ENCODE results near the gene SMG6.
"Not testable (repeated sequence)": the region's sequence is repeated elsewhere in the genome, so short reads cannot be mapped to it uniquely, and the experiment has no call there.

Gene SMG6

DNA sequence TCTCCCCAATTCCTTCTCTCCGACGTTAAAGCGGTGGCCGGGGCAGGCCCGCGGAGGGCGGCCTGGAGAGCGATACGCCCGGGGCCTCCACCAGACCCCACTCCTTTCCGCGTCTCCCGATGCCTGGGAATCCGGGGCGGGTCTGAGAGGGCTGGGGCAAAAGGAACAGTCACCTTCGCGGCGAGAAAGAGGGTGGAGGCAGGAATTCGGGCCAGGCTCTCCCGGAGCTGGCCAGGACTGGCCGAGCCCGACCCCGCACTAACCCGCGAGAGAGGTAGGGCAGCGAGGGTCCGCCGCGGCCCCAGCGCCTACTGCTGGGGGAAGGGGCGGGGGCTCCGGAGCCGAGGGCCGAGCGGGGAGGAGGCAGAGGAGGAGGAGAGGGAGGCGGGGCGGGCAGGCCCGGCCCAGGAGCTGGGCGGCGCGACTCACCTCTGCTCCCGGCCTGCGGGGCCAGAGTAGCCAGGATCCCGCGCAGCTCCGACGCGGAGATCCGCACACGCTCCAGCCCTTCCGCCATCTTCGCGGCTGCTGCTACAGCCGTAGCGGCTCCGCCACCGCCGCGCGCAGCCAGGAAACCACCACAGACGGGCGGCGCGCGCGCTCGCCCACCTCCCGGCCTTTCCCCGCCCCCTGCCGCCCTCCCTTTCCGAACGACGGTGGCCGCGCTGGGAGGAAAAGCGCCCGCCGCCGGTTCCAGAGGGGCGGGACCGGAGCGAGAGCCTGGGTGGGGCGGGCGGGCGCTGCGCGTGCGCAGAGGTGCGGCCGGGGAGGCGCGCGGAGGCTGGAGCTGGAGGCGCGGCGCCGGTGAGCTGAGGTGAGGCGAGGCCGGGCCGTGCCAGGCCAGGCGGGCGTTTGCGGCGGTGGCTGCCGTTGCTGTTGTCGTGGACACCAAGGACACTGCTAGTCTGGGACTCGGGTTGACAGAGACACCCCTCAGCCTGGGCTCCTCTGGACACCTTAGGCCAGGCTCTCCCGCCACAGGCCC, at the start of gene SMG6, which contains the start of gene SRR:
TSS of gene SMG6 (minus strand) at position 582 of the 985 bp plus-strand sequence. CDS start at position 517, 65 bp downstream.
TSS of gene SRR (plus strand) at position 747 of the 985 bp plus-strand sequence. CDS start 11,611 bp downstream, outside the sequence.
- peak; percentile 83 for DNase-seq (ENCODE audit: low spot score)

DNA sequence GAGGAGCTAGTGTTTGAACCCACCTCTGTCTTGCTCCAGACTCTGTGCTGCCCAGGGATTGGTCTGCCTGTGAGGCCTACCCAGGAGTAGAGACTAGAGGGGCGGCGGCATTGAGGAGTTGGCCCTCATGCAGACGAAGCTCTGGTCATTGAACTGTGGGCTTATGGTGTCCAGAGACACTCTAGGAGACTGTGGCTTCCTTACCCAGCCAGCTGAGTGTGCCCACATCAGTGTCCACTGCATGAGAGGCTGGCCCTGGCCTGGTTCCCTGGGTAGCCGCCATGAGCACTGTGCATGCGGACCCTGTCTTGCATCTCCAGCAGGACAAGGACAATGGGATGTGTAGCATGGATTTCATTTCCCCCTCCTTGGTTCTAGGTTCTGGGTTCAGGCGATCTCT, 47.7 kb upstream of the SMG6 start:
- DNase-seq (ENCODE audit: low spot score) = no peak

DNA sequence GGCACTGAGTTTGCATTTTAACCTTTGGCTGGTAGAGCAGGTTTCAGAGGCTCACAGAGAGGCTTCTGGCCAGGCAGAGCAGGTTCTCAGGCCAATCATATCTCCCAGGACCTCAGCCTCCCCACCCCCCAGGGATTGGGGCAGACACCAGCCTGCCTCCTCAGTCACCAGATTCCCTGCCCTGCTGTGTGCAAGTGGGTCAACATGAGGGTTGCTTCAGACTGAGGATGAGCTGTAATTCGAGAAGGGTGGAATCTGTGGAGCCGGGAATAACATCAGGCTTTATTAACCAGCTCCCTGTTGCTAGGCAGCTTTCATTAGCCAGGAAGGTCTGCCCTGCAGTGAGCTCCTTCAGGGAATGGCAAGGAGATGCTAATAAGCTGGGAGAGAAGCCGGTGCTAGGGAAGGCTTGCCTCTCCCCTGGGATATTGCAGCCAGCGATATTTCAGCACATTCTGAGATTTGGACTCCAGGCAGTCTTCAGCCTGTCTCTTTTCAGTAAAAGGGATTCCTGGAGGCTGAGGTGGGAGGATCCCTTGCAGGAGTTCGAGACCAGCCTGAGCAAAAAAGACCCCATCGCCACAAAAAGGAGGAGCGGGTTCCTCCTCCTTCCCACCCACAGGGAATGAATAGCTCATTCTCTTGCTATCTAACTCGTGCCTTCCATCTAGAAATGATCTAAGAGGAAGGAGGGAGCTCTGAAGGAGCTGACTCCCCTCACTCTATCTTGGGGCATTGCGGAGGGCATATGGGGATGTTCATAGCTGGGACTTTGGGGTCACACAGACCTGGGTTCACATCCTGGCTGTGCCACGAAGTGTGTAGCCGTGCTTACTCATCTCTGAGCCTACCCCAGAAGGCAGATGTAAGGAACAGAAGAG, 44.5 kb upstream of the SMG6 start:
- DNase-seq (ENCODE audit: low spot score) = no peak

DNA sequence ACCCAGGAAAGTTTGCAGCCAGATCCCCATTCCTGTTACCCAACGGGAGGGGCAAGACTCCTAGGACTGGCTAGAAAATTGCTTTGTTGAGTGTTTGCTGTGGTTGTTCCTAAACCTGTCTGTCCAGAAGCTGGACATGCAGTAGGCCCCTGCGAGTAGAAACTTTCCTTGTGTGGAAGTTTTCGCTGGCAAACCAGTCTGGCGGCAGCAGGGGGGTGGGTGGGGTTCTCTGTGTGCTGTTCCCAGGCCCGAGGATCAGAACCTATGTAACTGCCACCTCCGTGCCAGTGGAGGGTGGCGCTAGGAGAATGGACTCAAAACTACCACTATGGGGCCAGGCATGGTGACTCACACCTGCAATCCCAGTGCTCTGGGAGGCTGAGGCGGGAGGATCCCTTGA, 42.9 kb upstream of the SMG6 start:
- no peak for DNase-seq (ENCODE audit: low spot score)

DNA sequence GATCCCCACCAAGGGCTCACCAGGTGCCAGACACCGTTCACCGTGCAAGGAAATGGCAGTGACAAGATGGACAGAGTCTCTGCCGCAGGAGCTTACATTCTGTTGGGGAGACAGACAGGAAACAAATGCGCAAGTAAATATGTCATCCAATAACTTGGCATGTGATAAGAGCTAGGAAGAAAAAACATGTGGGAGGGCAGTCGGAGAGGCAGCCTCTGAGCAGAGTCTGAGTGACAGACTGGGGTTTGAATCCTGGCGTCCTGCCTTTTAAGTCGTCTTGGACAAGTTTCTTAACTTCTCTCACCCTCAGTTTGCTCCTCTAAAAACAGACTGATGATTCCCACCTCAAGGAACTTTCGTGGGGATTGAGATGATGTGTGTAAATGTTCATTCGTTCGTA, 40.9 kb upstream of the SMG6 start:
- no peak for DNase-seq (ENCODE audit: low spot score)

DNA sequence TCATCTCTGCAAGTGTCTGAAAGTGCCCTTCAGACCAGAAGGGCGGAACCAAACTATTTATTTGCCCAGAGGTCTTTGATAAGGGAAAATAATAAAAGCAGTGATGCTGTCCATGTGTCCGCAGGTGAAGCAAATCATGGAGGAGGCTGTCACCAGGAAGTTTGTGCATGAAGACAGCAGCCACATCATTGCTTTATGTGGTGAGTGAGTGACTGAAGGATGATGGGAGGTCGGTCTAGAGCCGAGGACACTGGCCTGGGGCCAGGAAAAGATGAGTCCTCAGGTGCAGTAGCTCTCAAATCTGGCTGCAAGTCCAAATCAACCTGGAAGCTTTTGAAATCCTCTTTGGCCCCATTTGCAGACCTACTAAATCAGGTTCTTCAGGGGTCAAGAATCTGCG, 39.8 kb upstream of the SMG6 start:
- no peak for DNase-seq (ENCODE audit: low spot score)

DNA sequence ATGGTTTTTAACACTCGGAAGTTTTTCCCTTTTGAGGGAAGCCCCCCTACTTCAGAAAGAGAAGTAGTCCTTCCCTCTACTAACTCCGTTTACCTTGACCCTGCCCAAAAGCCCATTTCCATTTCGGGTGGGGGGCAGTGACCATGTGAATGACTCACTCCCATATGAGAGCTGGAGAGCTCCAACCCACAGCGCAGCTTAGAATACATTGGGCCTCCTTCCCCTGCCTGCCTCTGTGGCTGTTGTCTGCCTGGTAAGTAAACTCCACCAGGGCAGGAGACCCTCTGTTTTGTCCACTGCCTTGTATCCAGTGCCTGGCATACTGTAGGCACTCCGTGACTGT, 34.7 kb upstream of the SMG6 start:
- DNase-seq (ENCODE audit: low spot score) = no peak

DNA sequence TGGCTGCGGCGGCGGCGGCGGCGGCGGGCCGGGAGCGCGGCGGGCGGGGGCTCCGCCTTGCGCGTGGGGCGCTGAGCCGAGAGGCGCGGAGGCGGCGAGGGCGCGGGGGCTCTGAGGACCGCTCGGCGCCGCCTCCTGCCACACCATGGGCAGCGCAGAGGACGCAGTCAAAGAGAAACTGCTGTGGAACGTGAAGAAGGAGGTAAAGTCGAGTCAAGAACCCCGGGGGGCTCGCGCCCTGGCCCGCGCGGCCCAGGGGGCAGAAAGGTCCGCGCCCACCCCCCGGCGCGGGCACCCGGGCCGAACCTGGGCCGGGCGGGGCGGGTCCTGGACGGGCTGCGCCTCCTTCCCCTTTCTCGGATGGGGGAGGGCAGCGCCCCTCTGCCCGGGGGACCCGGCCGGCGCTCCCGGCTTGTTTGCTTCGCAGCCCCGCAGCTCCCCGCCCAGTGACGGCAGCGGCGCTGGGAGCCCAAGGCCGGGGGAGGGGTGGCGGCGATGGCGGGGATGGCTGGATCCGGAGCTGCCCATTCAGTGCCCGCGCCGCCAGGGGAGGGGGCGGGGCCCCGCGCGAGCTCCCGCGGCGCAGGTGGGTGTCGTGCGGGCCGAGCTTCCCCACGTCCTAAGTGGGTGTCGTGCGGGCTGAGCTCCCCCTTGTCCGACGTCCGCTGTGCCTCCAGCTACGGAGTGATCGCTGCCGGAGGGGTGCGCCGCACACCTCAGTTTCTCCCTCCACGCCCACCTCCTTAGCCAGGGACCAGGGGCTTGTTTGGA, 34.1 kb upstream of the SMG6 start:
- peak; percentile 37 for DNase-seq (ENCODE audit: low spot score)

DNA sequence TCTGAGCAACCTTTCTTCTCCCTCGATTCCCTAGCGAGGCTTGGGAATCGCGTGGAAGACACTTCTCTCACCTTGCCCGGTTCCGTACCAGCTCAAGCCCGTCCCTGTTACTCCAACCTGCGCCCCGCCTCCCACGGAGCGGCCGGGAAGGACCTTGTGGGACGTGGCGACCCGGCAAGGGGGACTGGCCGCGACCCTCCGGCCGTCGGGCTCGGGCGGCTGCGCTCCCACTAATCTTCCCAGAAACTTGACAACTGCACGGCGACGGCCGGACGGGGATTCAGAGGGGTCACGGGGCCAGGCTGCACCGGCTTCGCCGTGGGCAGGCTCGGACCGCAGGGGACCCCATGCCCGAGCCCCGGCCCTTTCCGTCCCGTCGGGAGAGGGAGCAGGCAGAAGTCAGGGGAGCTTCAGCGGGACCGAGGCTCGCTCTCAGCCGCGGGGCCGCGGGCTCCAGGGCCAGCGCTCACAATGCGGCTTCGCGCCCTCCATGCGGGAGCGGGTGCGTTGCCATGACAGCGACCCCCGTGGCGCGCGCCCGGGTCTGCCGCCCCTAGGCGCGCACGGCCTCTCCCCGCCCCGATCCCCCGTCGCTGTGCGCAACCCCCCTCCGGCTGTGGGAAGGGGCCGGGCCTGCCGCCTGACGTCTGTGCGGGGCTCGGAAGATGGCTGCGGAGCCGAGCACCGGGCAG, 33.4 kb upstream of the SMG6 start, which contains the start of gene SGSM2:
TSS of gene SGSM2 (plus strand) at position 650 of the 692 bp plus-strand sequence. CDS start 188 bp downstream, outside the sequence.
- DNase-seq (ENCODE audit: low spot score) = peak; percentile 59

DNA sequence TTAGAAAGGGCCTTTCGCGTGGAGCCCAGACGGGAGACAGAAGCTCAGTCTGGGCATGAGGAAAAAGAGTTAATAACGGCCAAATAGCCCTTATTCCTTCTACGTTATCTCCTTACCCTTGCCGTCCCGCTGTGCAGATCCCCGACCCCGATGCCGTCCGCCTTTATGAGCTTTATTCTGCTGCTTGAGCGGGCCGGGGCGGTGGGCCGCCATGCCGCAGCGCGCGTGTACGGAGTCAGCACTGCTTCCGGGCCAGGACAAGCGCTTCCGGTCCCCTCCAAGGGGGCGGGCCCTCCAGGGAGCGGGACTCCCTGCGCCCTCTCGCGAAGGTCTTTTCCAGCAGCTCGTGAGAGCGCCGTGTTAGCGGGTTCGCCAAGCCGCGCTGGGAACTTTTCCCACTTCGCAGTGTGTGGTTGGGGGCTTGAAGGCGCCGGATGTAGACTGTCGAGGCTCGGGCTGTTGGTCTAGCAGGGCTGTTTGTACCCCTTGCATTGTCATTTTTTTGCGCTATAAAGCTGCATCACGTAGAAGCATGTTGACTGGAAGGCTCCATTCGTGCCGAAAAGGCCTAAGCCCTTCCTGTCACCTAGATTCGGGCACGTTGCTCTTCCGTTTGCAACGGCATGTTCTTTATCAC, 32.7 kb upstream of the SMG6 start, which contains the start of gene TSR1:
TSS of gene TSR1 (minus strand) at position 243 of the 637 bp plus-strand sequence. CDS start at position 213, 30 bp downstream.
- DNase-seq (ENCODE audit: low spot score) = peak; percentile 85

DNA sequence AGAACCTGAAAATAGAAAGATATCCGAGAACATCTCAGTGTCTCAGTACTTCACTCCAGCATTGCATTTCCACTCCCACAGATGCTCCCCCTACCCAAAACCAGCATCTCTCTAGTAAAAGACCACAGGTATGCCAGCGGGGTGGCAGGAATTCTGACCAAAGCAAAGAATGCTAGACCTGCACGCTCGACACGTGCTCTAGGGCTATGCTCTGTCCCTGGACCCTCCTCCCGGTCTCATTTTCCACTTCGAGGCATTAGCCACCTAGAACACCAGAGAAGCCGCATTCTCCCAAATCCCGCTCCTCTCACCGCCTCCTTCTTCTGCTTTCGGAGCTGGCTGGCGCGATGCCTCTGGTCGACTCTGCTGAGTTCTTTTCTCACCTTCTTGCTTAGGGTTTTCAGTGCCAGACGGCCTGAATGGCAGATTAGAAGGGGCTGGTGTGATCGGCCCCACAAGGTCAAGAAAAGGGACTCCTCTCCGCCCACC, 32.2 kb upstream of the SMG6 start:
- no peak for DNase-seq (ENCODE audit: low spot score)

DNA sequence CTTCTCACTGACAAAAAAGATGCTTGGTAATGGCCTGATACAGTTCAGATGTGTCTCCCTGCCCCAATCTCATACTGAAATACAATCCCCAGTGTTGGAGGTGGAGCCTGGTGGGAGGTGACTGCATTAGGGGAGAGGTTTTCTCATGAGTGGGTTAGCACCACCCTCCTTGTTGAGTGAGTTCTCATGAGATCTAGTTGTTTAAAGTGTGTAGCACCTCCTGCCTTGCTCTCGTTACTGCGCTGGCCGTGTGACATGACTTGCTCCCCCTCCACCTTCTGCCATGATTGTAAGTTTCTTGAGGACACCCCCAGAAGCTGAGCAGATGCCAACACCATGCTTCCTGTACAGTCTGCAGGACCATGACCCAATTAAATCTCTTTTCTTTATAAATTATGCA, 27.7 kb upstream of the SMG6 start:
- peak; percentile 16 for DNase-seq (ENCODE audit: low spot score)

DNA sequence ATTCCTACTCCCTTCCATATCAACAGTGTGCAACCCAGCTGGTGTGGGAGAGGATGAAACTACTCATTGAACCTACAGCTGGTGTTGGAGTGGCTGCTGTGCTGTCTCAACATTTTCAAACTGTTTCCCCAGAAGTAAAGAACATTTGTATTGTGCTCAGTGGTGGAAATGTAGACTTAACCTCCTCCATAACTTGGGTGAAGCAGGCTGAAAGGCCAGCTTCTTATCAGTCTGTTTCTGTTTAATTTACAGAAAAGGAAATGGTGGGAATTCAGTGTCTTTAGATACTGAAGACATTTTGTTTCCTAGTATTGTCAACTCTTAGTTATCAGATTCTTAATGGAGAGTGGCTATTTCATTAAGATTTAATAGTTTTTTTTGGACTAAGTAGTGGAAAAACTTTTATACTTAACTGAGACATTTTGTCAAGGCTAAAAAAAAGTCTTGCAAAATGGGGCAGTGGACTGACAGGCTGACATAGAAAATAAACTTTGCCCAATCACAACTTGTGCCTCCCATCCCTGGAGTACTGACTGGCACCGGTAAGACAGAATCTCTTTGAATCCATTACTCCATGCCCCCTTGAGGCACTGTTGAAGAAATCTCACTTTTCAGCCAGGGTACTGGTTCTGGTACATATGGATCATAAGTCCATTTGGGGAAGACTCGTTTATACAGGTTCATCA, 20.2 kb upstream of the SMG6 start:
- no peak for DNase-seq (ENCODE audit: low spot score)

DNA sequence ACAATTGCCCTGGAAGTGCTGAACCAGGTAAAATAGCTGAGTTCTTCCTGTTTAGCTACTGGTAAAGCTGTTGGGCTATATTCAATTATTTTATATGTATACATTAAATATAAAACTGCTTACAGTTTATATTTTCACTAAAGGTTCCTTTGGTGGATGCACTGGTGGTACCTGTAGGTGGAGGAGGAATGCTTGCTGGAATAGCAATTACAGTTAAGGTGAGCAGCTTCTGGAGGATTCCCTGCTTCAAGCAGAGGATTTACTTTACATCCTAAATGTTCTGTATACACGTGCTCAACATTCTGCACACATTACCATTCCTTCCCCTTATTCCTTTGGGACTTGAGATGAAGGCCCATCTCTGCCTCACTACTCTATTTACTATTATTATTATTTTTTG, 17.8 kb upstream of the SMG6 start:
- DNase-seq (ENCODE audit: low spot score) = no peak

DNA sequence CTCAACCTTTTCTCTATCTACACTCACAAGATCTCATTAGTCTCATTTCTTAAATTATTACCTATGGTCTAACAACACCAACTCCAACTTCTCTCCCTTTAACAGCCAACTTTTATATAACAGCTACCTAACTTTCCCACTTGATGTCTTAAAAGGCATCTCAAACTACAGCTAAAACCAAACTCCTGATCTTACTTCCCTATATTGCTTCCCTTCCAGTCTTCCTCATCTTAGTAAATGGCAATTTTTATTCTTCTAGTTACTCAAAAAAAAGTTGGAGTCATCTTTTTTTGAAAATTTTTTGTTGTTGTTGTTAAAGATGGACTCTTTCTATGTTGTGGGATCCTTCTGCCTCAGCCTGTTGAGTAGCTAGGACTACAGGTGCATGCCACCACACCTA, 15.5 kb upstream of the SMG6 start:
- no peak for DNase-seq (ENCODE audit: low spot score)

DNA sequence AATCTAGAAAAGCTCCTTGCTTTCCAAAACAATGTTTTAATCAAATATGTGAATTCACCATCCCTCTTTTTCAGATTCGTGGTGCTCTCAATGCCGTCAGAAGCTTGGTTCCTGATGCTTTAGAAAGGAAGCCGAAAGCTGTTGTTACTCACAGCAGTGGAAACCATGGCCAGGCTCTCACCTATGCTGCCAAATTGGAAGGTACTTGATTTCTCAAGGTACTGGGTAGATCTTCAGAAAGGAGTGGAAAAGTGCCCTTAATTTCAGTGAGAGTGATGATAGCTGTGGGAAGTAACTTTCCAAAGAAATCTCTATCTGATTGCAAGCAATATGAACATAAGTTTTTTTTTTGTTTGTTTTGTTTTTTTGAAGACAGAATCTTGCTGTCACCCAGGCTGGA, 14.2 kb upstream of the SMG6 start:
- DNase-seq (ENCODE audit: low spot score) = no peak

DNA sequence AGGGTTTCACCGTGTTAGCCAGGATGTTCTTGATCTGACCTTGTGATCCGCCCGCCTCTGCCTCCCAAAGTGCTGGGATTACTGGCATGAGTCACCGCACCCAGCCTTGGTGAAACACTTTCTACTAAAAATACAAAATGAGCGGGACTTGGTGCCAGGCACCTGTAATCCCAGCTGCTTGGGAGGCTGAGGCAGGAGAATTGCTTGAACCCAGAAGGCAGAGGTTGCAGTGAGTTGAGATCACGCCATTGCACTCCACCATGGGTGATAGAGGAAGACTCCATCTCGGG, 13.3 kb upstream of the SMG6 start:
- DNase-seq (ENCODE audit: low spot score) = not testable (repeated sequence)

DNA sequence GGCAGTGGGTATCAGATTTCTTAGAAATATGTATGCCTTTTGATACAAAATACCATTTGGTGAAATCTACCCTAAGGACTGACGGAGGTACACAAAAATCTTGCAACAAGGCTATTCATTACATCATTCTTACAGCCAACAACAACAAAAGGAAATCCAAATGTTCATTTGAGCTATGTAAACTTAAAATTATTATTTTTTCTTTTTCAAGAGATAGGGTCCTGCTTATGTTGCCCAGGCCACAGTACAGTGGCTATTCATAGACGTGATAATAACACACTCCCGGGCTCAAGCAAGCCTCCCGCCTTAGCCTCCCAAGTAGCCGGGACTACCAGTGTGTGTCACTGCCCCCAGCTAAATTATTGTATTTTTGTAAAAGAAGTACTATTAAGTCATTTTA, 9.2 kb upstream of the SMG6 start:
- no peak for DNase-seq (ENCODE audit: low spot score)

DNA sequence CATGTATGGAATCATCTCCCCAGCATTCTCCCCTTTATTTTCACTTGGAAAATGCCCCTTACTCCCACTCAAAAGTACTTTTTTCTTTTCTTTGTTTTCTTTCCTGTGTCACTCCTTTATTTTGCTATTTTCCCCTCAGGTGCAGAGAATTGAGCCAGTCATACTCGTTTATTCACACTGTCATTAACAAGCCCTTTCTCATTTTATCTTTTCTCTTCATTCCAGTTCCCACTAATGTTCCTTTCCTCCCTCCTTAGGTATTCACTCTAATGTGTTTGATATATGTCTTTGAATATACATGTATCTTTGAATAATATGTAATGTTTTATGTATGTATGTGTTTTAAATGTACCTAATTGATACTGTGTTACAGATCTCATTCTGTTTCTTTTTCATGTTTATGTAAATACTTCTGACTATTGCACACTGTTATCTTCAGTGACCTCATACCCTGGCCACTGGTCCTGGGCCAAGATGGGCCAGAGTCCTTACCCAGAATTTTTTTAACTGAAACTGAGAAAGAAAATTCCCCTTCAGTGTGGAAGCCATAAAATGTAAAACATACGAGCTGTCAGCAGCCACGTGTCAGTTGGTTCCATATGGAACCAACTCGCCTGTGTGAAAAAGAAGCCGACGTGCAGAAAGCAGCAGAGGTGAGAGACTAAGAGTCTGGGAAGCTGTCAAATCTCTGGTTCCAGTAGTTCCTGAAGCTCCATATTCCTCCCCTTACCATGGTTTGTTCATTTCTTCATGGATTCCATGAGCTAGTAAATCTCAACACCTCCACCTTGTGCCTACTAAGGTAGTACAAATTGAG, 6.0 kb upstream of the SMG6 start:
- no peak for DNase-seq (ENCODE audit: low spot score)

Measured in NAMALWA (cell line).